Loucy (cell line): ENCODE data around the gene LYZL6.

Experiments used
- CTCF ChIP-seq: fragments of 200-600 bp; sonication (generic); conservative IDR thresholded peaks from 2 replicates; pipeline ENCODE4 v1.5.1; 2014; ENCODE audit warnings: mild to moderate bottlenecking, antibody characterized with exemption, low read length
- EZH2phosphoT487 ChIP-seq: fragments of 200-600 bp; IDR thresholded peaks from 2 replicates; pipeline ENCODE4 v1.6.1; 2018; ENCODE audit warnings: antibody characterized with exemption, mild to moderate bottlenecking, moderate library complexity, borderline replicate concordance

GRCh38 chr17:35914354-35914753 lies 29.2 kb downstream of the LYZL6 start:
- TF ChIP-seq CTCF (no peak), EZH2phosphoT487 (no peak)
